Thyroid gland (tissue), 4 donors: ENCODE data around the gene CAPN13. TPM values are rescaled to one million over a fixed set of nuclear protein-coding genes. Genes with fewer than 3 reads are reported as not detected.

Source experiments
- DNase-seq, 2 donors: peaks; one replicate each; pipeline ENCODE4 v3.0.0-alpha.2; 2019
- H3K27ac ChIP-seq, 3 donors: fragments of 200-600 bp; sonication (generic); 1 replicate in 2 of 3; 2 replicates in 1 of 3; pipeline ENCODE4 v1.5.1; 2016 to 2019; ENCODE audit warnings: mild to moderate bottlenecking in 1 of 3, moderate library complexity in 1 of 3
- H3K27me3 ChIP-seq: fragments of 200-600 bp; sonication (generic); one replicate; pipeline ENCODE4 v1.5.1; 2019
- H3K36me3 ChIP-seq, 2 donors: fragments of 200-600 bp; sonication (generic); one replicate each; pipeline ENCODE4 v1.5.1; 2016 to 2019
- H3K4me1 ChIP-seq, 2 donors: fragments of 200-600 bp; sonication (generic); one replicate each; pipeline ENCODE4 v1.5.1; 2017 to 2019
- H3K4me3 ChIP-seq, 3 donors: fragments of 200-600 bp; sonication (generic); replicated peaks in 1 of 3; 1 replicate in 2 of 3; 2 replicates in 1 of 3; pipeline ENCODE4 v1.5.1; 2016; ENCODE audit warnings: mild to moderate bottlenecking in 1 of 3
- H3K9me3 ChIP-seq: fragments of 200-600 bp; sonication (generic); one replicate; pipeline ENCODE4 v1.5.1; 2017
- CTCF ChIP-seq, 6 experiments: fragments of 200-600 bp in 3 of 6; fragments of 450-650 bp in 3 of 6; sonication (generic) in 3 of 6; IDR thresholded peaks; one replicate each; pipeline ENCODE4 v1.5.1; 2016 to 2019; ENCODE audit warnings: antibody characterized with exemption in 6 of 6, mild to moderate bottlenecking in 2 of 6, inconsistent platforms in 1 of 6, moderate library complexity in 1 of 6
- POLR2A ChIP-seq, 2 donors: fragments of 450-650 bp; IDR thresholded peaks; one replicate each; pipeline ENCODE4 v1.6.1; 2017; ENCODE audit warnings: antibody characterized with exemption in 2 of 2, mild to moderate bottlenecking in 2 of 2, moderate library complexity in 1 of 2
- WGBS, 2 donors: methylation state at CpG; one replicate each; pipeline ENCODE4 v1.1.5; 2017; 5-methylcytosine and 5-hydroxymethylcytosine counted together
- intact Hi-C: fragments of 100-400 bp; cut with DNase I; formaldehyde crosslinking; loops from one replicate; pipeline ENCODE4 v1.15.1; 2023
- total RNA-seq, 4 donors: library from RNA; depleted of rRNA; stranded (reverse); fragments of >200 nt; gene quantifications; one replicate each; pipeline ENCODE4 v1.2.3, GENCODE V29; 2016

Gene CAPN13
- total RNA-seq, 4 donors from 2014 or later = 3.0 TPM; not detected in 3

- DNase-seq = no peak
- H3K9me3 ChIP-seq = no peaks in the 10 kb centered on the region
Observed at GRCh38 chr2:30680121-30680520, 127.1 kb downstream of the CAPN13 start.

DNA sequence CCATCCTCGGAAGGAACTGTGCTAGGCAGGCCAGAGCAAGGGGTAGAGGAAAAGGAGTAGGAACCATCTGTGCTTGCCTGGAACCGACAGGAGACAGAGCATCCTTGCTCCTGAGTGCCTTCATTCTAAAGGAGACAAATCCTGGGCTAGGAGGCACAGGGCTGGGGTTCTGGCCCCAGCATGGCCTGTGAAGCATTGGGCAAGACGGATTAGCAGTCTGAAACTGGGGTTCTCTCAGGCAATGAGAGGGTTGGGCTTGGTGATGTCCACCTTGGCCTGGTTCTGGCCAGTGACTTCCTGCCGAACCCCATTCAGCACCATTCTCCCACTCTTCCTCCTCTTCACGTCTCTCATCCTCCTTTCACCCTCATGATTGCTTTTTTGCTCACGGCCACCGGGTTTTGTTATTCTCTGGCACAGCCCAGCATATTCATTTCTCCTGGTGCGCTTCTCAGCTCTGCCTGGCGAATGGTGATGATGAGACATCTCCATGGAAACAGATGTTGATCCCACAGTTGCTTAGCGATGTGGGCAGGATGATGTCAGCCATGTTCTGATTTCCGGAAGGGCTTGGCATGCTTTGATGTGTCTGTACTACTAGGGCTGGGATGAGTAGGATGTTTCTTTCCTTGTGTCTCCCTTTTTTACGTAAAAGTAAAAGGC is 127.7 kb downstream of the CAPN13 start:
- Histone ChIP-seq H3K27me3 (no peaks in the 10 kb centered on the region), H3K4me3 (no peak overlapping the region), H3K36me3 (no peaks in the 10 kb centered on the region), H3K4me1 (no peaks in the 10 kb centered on the region), H3K27ac (no peak overlapping the region), H3K9me3 (no peaks in the 10 kb centered on the region)
- intact Hi-C loops = no loop called here
- 87% methylated on average over 12 of the region's 12 CpGs for WGBS, 2 donors
- DNase-seq = no peak
- TF ChIP-seq POLR2A (IDR thresholded peaks at IDR 0.05) (no peak), CTCF (IDR thresholded peaks at IDR 0.05) (no peak)

More at GRCh38 chr2:30680121-30680520, 127.1 kb downstream of the CAPN13 start:
- 95 to 99% methylated on average over 3 of the region's 3 CpGs for WGBS, 2 donors
- intact Hi-C loops = no loop called here
- no peaks in the 10 kb centered on the region for H3K27me3 ChIP-seq
- TF ChIP-seq CTCF (IDR thresholded peaks at IDR 0.05) (no peak), POLR2A (IDR thresholded peaks at IDR 0.05) (no peak)
- H3K36me3 ChIP-seq = no peaks in the 10 kb centered on the region
- H3K4me3 ChIP-seq = no peak overlapping the region
- H3K4me1 ChIP-seq = no peaks in the 10 kb centered on the region
- no peak overlapping the region for H3K27ac ChIP-seq

- no peak for DNase-seq
- no peaks in the 10 kb centered on the region for H3K9me3 ChIP-seq
- no peaks in the 10 kb centered on the region for H3K4me1 ChIP-seq
- no peaks in the 10 kb centered on the region for H3K27me3 ChIP-seq
- intact Hi-C loops = no loop called here
- no peak for TF ChIP-seq POLR2A (IDR thresholded peaks at IDR 0.05)
- no peak for TF ChIP-seq CTCF (IDR thresholded peaks at IDR 0.05)
- WGBS, 2 donors = 90% methylated on average over 9 to 11 of the region's 11 CpGs
- H3K27ac ChIP-seq = no peak overlapping the region
- H3K4me3 ChIP-seq = no peak overlapping the region
- H3K36me3 ChIP-seq = no peaks in the 10 kb centered on the region
Observed at GRCh38 chr2:30678410-30679137, 128.7 kb downstream of the CAPN13 start.

DNA sequence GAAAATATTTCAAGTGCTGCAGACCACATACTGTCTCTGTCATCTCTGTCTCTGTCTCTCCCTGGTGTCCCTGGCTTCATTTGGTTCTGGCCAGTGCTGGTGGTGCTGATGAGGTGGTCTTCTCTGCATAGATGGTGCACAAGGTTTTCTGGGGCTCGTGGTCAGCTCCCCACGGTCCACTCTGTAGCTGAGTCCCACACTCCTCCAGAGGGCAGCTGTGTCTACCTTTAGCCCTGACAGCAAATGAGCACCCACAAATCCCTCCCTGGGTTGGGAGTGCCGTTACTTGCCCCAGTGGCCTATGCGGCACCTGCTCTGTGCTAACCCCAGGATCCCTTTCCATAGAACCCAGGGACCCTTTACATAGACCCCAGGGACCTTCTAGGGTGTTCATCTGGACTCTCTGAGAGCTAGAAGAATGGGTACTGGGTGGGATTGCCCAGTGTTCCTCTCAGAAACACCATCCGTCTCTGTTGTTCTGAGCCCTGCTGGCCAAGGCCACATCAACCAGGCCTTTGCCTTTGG is 129.3 kb downstream of the CAPN13 start:
- intact Hi-C loops = no loop called here
- Histone ChIP-seq H3K9me3 (no peaks in the 10 kb centered on the region), H3K36me3 (no peaks in the 10 kb centered on the region), H3K27me3 (no peaks in the 10 kb centered on the region), H3K4me1 (no peaks in the 10 kb centered on the region), H3K27ac (no peak overlapping the region), H3K4me3 (no peak overlapping the region)
- no peak for DNase-seq
- 89 to 95% methylated on average over 4 to 5 of the region's 5 CpGs for WGBS, 2 donors
- TF ChIP-seq POLR2A (IDR thresholded peaks at IDR 0.05) (no peak), CTCF (IDR thresholded peaks at IDR 0.05) (no peak)

GRCh38 chr2:30677231-30677630 is 130.0 kb downstream of the CAPN13 start:
- H3K27me3 ChIP-seq = no peaks in the 10 kb centered on the region
- H3K4me3 ChIP-seq = no peak overlapping the region
- no peaks in the 10 kb centered on the region for H3K4me1 ChIP-seq
- H3K36me3 ChIP-seq = no peaks in the 10 kb centered on the region
- intact Hi-C loops = no loop called here
- TF ChIP-seq POLR2A (IDR thresholded peaks at IDR 0.05) (no peak), CTCF (IDR thresholded peaks at IDR 0.05) (no peak)
- DNase-seq = no peak
- H3K9me3 ChIP-seq = no peaks in the 10 kb centered on the region
- no peak overlapping the region for H3K27ac ChIP-seq
